HG03558 (cell line): ENCODE data around the gene EPC1.
"Not testable (repeated sequence)": the region's sequence is repeated elsewhere in the genome, so short reads cannot be mapped to it uniquely, and the experiment has no call there.

ENCODE experiments used
- ATAC-seq: cut with Tn5 transposase; IDR thresholded peaks from one replicate; pipeline ENCODE4 v1.9.1; 2021; ENCODE audit warnings: moderate number of reproducible peaks; ENCODE audit not compliant: unreplicated experiment; ENCODE audit errors: extremely low read depth

Gene EPC1, protein sequence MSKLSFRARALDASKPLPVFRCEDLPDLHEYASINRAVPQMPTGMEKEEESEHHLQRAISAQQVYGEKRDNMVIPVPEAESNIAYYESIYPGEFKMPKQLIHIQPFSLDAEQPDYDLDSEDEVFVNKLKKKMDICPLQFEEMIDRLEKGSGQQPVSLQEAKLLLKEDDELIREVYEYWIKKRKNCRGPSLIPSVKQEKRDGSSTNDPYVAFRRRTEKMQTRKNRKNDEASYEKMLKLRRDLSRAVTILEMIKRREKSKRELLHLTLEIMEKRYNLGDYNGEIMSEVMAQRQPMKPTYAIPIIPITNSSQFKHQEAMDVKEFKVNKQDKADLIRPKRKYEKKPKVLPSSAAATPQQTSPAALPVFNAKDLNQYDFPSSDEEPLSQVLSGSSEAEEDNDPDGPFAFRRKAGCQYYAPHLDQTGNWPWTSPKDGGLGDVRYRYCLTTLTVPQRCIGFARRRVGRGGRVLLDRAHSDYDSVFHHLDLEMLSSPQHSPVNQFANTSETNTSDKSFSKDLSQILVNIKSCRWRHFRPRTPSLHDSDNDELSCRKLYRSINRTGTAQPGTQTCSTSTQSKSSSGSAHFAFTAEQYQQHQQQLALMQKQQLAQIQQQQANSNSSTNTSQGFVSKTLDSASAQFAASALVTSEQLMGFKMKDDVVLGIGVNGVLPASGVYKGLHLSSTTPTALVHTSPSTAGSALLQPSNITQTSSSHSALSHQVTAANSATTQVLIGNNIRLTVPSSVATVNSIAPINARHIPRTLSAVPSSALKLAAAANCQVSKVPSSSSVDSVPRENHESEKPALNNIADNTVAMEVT

DNA sequence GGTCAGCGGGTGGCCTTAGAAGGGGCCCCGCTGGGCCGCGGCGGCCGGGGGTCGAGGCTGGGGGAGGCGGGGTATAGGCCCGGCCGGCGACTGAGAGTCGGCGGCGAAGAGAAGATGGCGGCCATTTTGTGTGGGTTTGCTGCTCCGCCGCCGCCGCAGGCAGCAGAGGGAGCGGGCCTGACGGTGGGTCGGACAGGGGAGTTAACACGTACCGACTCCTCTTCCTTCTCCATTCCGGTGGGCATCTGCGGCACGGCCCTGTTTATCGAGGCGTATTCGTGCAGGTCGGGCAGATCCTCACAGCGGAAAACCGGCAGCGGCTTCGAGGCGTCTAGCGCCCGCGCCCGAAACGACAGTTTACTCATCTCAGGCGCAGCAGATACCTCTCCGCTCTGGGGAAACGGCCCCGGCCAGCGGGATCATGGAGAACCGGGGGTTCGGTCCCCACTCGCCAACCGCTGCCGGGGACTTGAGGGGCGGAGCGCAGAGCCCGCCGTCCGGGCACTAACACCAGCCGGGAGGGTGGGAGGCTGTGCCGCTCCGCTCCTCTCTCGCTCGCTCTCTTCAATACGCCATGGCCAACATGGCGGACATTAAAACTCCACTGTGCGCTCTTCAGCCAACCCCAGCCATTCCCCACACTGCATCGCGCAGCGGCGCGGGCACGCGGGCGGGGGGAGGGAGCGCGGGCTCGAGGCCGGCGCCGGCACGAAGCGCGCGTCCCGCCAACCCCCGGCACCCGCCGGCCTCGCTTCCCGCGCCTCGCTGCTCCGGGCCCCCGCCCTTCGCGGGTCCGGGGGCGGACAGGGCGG lies at the start of gene EPC1:
Gene EPC1, minus strand, starts transcription at position 608 of the 812 bp plus-strand sequence. Its CDS starts 243 bp downstream, at position 365.
- peak; percentile 43 for ATAC-seq

DNA sequence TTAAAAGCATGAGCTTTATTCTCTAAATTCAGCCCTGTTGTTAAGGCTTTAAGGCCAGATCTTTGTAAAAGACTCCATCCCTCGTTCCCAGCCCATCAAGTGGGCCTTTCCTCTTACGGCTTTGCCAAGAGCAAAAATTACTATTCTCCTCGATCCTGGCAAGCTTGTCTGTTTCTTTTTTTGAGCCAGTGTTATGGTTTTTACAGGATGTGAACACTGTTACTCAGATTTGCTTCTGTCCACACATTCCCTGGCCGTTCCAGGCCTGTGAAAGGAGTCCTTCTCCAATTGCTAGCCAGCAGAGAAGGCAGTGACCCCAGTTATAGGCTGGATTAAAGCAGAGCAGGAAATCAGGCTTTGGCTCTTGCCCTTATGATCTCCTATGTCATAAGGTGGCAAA lies 47.0 kb upstream of the EPC1 start:
- no peak for ATAC-seq

DNA sequence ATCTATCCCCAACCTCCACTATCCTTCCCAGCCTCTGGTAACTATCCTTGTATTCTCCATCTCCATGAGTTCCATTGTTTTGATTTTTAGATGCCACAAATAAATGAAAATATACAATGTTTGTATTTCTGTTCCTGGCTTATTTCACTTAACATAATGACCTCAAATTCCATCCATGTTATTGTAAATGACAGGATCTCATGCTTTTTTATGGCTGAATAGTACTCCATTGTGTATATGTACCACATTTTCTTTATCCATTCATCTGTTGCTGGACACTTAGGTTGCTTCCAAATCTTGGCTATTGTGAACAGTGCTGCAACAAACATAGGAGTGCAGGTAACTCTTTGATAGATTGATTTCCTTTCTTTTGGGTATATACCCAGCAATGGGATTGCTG lies 45.3 kb upstream of the EPC1 start:
- not testable (repeated sequence) for ATAC-seq

DNA sequence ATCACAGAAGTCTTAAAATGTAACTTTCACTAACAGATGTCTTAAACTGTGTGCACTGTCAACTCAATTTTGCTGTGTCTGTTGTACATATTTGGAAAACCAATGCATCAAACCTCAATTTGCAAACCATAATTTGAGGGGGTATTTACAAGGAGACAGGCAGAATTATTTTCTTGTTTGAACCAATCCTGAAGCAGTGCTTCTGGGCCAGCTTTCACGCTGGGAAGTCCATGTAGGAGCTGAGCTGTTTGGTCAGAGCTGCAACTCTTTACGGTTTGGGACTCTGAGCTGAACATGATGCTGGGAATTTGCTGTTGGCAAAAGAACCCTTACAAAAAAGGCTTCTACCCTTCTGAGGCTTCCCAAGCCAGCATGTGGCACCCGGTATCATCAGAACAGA lies 43.2 kb upstream of the EPC1 start:
- no peak for ATAC-seq

DNA sequence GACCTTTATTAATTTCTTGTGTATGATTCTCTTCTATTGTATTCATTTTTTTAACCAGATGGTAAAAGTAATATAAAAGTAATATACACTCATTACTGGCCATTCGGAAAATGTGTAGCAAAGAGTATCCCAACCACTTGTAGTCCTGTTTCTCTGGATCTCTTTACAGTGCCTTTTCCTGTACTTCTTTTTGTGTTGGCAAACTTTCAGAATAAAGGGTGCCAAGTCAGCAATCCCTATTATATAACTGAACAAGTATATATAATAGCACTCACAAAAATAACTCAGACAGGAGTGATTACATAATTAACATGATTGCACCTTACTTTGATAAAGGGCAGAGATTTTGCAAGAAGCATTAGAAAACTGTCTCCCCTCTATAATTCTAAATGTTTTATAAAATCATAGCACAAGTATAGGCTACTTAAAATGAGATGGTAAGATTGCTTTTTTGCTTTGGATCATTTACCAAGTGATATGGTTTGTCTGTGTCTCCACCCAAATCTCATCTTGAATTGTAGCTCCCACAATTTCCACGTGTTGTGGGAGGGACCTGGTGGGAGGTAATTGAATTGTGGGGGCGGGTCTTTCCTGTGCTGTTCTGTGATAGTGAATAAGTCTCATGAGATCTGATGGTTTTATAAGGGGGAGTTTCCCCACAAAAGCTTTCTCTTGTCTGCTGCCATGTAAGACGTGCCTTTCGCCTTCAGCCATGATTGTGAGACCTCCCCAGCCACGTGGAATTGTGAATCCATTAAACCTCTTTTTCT lies 41.5 kb upstream of the EPC1 start:
- no peak for ATAC-seq

DNA sequence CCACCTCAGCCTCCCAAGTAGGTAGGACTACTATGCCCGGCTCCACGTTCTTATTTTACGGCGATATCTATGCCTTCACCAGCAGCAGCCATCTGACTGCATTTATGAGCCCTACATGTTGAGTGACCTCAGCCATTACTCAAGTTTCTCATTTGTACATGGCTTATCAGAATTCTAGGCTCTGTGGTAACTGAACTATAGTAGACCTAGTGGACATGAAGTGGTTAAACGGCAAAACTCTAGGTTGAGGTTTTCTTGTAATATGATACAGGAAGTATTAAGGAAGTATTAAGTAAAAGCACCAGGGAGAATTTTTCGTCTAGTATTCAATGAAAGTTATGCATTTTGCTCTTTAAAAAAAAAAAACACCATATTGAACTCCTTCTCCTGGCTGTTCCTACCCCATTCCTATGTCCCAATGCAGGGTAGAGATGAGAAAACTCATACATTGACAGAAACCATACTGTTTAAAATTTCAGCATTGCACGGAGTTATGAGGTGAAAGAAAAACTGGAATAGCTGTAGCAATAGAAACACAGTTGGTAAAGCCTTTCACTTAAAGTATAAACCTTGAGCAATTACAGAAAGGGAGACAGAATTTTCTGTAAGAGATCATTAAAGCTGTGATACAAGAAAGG lies 39.8 kb upstream of the EPC1 start:
- ATAC-seq = no peak

DNA sequence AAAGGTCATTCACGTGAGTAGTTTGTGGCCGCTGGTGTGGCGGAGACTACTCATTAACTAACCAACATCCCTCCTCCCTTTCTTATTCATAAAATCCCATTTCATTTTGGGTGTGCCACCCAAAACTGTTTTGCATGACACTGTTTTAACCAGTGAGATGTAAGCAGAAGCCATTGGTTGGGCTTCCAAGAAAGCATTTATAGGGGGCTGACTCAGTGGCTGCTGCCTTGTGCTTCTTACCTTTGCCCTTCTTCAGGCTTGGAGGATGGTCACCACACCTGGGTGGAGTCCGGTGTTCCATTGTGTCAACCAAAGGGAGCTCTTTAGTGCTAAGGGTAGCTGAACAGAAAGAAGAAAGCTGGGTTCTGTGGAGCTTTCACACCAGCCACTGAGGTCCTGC lies 37.2 kb upstream of the EPC1 start:
- no peak for ATAC-seq

DNA sequence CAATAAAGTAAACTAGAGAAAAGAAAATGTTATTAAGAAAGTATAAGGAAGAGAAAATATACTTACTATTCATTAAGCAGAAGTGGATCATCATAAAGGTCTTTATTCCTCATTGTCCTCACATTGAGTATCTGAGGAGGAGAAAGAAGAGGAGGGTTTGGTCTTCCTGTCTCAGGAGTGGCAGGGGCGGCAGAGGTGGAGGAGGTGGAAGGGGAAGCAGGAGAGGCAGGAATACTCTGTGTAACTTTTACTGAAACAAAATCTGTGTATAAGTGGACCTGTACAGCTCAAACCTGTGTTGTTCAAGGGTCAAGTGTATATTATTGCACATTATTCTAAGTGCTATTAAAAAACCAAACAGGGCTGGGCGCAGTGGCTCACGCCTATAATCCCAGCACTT lies 34.2 kb upstream of the EPC1 start:
- ATAC-seq = no peak

DNA sequence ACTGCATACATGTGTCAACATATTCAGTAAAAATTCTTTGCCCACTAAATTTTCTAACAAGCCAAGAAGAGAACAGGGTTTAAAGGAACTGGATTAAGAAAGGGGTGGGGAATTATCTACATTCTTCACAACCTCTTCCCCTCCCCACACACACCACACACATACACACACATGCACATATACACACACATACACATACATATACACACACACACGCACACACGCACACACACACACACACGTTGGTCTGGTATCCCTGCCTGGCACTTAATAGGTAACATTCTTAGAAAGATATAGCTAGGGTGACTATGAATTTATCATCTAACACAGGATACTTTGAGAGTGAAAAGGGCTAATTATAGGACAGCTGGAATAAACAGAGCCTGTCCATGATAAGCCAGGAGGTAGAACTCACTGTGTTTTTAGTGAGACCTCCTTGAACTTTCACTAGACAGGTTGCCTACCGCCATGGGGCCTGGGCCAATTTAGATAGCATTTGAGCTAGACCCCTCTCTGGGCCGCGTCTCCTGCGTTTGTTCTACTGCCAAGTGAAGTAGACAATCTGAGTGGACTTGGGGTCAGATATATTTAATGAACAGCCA lies 33.1 kb upstream of the EPC1 start:
- no peak for ATAC-seq

DNA sequence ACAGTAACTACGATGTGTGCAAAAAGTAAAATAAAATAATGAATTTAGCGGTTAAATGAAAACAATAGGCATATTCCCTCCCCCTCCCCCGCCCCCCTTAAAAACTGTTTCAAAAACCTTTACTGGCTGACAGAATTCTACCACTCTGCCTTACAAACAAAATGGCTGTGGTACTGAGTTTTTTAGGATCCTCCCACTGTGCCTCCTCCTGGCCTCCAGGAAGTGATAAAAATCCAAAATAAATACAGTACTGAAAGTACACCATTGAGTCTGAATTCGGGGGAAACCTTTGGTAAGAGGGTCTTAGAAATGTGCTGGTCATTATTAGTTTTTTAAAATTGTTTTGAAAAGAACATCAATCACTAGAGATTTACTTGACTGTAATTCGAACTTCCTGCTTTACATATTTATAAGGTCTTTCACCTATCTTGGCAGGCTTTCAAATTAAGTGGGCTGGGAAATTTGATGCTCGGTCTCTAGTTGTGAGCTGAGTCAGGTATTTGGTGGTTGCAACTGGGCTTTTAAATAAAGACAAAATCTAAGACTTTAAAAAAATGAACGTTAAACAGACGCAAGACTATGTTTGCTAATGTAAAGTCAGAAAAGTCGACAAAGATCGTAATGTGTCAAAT lies 32.5 kb upstream of the EPC1 start:
- no peak for ATAC-seq

DNA sequence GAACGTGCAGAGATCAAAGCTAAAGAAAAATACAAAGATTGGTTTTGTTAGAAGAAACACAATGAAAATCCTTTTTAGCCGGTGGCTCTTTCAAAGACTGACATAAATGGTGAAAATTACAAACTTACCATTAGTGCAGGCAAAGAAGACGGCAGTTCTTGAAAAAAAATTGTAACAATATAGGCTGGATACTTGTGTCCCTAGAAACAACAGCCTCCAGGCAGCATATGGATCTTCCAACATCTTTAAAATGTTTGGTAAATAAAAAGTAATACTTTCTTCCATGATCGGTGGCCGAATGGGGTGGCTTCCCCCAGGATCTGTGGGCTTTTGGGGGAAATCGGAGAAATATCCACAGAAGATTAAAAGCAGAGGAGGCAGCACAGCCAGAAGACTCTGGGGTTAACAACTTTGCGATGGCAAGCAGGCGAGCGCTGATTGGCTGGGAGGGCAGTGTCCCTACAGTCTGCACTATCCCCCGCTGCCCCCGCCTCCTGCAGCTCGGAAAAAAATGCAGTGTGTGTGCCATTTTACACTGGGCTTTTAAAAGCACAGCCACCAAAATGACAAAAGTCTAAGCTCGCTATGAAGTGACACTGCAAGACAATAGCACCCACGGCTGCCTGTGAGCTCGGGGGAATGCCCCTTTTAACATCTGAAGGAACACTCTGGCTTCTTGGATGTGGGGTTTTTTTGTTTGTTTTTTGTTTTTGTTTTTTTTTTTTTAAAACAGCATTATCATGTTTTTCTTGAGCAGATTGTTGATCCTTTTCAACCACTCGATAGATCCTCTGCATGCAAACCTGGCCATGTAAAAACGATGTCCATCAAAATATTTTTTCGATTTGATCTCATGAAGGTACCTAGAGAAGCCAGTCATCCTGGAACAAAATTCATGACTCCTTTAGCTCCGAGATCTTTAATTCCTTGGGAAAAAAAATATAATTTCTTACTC lies 31.7 kb upstream of the EPC1 start:
- ATAC-seq = peak; percentile 80

DNA sequence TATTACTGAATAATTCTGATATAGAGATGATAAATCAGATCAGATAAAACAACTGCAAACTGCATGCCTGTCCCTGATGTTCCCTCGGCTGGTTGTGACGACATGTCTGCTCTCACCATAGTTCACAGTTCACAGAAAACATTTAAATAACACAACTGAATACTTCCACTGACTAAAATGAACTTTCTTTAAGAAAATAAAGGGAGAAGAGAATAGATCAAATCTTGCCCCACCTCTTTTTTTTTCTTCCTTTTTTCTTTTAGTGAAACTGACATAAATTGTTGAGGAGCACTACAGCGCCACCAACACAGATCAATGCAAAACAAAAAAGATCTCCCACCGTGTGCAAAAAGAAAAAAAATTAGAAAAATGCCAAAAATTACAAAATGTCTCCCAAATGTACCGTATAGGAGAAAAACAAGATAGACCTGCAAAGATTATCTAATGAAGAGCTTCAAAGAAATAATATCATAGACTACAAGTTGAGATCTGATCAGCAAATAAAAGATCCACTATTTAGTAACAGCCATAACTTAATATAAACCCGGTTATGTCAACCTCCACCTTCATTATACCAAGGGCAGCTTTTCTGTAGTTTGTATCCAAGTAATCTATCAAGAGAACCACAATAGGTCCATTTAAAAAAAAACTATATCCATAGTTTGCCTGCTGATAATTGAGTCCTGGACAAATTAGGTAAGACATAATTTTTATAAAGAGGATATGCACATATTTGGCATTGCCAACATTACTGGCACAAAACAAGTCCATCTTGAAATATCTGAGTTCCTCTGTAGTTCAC lies 30.7 kb upstream of the EPC1 start:
- ATAC-seq = no peak

DNA sequence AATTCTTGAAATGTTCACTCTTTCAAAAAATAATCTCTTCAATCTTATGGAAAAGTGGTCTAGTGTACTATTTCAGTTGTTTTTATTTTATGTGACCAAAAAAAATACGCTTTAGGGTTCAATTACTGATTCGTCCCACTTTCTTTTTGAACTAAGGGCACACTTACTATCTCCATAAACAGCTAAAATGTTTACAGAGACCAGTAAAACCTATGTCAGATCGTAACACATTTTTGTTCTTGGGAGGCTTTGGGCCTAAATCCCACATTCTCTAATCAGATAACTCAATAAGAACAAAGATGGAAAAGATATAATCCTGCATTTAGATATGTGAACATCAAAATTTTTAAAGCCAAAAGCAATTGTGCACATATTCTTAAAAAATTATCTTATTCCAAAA lies 29.8 kb upstream of the EPC1 start:
- no peak for ATAC-seq

DNA sequence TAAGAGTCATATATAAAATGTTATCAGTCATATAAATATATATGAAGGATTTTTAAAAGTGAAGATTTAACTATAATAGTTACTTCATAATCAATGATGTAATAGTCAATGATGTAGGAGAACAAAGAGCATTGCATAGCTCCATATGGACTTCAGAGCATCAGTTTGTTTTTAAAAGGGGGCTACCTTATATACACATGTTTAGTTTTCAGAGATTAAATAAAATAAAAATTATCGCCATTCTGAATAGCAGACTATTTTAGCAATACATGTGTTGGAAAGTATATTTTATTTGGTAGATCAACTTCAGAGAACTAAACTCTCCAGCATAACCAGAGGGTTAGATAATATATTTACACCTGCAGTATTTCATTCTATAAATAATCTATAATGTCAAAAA lies 29.1 kb upstream of the EPC1 start:
- no peak for ATAC-seq

DNA sequence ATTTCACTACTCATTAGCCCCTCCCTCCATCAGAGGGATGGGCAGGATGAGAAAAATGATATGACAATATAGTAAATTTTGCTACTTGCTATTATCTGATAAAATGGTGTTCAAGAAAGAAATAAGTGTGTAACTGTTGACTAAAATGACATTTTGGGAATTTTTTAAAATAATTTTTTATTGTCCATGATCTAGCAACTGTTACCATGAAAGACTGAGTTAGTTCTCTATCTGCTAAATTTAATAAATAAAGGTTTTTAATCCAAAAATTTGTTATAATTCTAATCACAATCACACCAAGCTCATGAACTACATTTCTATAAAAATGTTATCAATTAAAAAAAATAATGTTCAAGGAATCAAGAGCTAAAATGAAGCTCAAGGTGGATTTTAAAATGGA lies 28.7 kb upstream of the EPC1 start:
- no peak for ATAC-seq

DNA sequence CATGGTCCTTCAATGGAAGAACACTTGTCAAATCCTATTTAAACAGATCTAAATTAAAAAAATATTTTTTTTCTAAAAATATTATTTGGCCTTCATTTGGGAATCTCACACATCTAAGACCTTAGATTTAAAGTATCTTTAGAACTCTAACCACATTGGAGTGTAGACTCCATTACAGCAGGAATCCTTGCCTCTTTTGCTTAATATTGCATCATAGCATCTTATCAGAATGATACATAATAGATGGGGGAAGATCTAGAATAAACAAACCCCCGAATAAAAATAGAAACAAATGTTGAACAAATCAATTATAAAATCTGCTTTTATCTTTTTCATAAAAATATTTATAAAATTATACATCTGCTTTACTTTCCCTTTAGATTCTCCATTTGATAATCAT lies 27.6 kb upstream of the EPC1 start:
- no peak for ATAC-seq

DNA sequence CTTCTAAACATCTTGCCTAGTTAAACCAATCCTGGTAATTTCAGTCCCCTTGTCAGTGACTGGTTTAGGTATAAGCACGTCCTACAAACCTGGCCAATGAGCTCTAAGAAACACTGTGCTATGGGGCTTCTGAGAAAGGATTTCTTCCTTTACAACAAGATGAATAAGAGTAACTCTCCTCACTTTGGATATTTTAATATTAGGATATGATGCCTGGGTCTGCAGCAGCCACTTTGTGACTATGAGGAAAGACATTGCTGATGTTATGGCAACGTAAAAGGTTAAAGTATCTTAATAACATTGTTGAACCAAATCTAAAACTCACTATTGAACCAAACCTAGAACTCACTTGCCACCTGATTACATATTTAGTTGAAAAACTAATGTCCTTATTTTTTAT lies 26.5 kb upstream of the EPC1 start:
- no peak for ATAC-seq
